Tibial artery (tissue), 4 donors: Measurements from ENCODE around the gene NEAT1.

Experiments used
- DNase-seq, 2 donors: peaks; one replicate each; pipeline ENCODE4 v3.0.0-alpha.2; 2019
- H3K27ac ChIP-seq, 2 donors: fragments of 200-600 bp; sonication (generic) in 1 of 2; 1 replicate in 1 of 2; 2 replicates in 1 of 2; pipeline ENCODE4 v1.5.1; 2018 to 2019; ENCODE audit warnings: mild to moderate bottlenecking in 1 of 2
- H3K27me3 ChIP-seq, 2 donors: fragments of 200-600 bp; sonication (generic) in 1 of 2; one replicate each; pipeline versions ENCODE4 v1.5.1 to v1.6.0; 2016 to 2019
- H3K36me3 ChIP-seq, 3 donors: fragments of 200-600 bp; sonication (generic) in 2 of 3; one replicate each; pipeline ENCODE4 v1.5.1; 2016 to 2019; ENCODE audit warnings: mild to moderate bottlenecking in 2 of 3
- H3K4me1 ChIP-seq, 4 donors: fragments of 200-600 bp; sonication (generic) in 2 of 4; 1 replicate in 3 of 4; 2 replicates in 1 of 4; pipeline ENCODE4 v1.5.1; 2016 to 2019
- H3K4me3 ChIP-seq, 2 donors: fragments of 200-600 bp; sonication (generic) in 1 of 2; 1 replicate in 1 of 2; 2 replicates in 1 of 2; pipeline ENCODE4 v1.5.1; 2018 to 2019; ENCODE audit warnings: mild to moderate bottlenecking in 2 of 2
- H3K9me3 ChIP-seq, 3 donors: fragments of 200-600 bp; sonication (generic) in 1 of 3; one replicate each; pipeline ENCODE4 v1.5.1; 2016 to 2019
- intact Hi-C: fragments of 100-400 bp; cut with DNase I; formaldehyde crosslinking; loops from one replicate; pipeline ENCODE4 v1.15.0; 2023; ENCODE audit warnings: low total_unique reads
- TF ChIP-seq, protein P1 (sequence below), 2 experiments: fragments of 200-600 bp in 1 of 2; fragments of 450-650 bp in 1 of 2; IDR thresholded peaks; one replicate each; pipeline ENCODE4 v1.5.1; 2017 to 2019; ENCODE audit warnings: antibody characterized with exemption in 2 of 2, mild to moderate bottlenecking in 1 of 2, moderate library complexity in 1 of 2

Gene NEAT1

DNA sequence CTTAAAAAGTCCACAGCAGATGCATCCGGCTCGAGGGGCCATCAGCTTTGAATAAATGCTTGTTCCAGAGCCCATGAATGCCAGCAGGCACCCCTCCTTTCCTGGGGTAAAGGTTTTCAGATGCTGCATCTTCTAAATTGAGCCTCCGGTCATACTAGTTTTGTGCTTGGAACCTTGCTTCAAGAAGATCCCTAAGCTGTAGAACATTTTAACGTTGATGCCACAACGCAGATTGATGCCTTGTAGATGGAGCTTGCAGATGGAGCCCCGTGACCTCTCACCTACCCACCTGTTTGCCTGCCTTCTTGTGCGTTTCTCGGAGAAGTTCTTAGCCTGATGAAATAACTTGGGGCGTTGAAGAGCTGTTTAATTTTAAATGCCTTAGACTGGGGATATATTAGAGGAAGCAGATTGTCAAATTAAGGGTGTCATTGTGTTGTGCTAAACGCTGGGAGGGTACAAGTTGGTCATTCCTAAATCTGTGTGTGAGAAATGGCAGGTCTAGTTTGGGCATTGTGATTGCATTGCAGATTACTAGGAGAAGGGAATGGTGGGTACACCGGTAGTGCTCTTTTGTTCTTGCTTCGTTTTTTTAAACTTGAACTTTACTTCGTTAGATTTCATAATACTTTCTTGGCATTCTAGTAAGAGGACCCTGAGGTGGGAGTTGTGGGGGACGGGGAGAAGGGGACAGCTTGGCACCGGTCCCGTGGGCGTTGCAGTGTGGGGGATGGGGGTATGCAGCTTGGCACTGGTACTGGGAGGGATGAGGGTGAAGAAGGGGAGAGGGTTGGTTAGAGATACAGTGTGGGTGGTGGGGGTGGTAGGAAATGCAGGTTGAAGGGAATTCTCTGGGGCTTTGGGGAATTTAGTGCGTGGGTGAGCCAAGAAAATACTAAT is 1.9 kb downstream of the NEAT1 start:
- Histone ChIP-seq H3K27ac (peak overlapping the region; percentile 94 to 99), H3K36me3 (peaks cover 48 to 55% (median 53%) of the 10 kb centered on the region in 3 donors), H3K27me3 (no peaks in the 10 kb centered on the region), H3K4me1 (peaks cover 0 to 49% (median 26%) of the 10 kb centered on the region in 4 donors), H3K9me3 (no peaks in the 10 kb centered on the region), H3K4me3 (peak overlapping the region; percentile 67 to 97)
- peak; percentile 29 to 75 for DNase-seq
- intact Hi-C loops: loop anchor here (5.0 kb wide), 1 partner anchor 48 kb away; no protein-coding TSS in a partner anchor
- TF ChIP-seq, protein P1, sequence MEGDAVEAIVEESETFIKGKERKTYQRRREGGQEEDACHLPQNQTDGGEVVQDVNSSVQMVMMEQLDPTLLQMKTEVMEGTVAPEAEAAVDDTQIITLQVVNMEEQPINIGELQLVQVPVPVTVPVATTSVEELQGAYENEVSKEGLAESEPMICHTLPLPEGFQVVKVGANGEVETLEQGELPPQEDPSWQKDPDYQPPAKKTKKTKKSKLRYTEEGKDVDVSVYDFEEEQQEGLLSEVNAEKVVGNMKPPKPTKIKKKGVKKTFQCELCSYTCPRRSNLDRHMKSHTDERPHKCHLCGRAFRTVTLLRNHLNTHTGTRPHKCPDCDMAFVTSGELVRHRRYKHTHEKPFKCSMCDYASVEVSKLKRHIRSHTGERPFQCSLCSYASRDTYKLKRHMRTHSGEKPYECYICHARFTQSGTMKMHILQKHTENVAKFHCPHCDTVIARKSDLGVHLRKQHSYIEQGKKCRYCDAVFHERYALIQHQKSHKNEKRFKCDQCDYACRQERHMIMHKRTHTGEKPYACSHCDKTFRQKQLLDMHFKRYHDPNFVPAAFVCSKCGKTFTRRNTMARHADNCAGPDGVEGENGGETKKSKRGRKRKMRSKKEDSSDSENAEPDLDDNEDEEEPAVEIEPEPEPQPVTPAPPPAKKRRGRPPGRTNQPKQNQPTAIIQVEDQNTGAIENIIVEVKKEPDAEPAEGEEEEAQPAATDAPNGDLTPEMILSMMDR (IDR thresholded peaks at IDR 0.05): no peak

DNA sequence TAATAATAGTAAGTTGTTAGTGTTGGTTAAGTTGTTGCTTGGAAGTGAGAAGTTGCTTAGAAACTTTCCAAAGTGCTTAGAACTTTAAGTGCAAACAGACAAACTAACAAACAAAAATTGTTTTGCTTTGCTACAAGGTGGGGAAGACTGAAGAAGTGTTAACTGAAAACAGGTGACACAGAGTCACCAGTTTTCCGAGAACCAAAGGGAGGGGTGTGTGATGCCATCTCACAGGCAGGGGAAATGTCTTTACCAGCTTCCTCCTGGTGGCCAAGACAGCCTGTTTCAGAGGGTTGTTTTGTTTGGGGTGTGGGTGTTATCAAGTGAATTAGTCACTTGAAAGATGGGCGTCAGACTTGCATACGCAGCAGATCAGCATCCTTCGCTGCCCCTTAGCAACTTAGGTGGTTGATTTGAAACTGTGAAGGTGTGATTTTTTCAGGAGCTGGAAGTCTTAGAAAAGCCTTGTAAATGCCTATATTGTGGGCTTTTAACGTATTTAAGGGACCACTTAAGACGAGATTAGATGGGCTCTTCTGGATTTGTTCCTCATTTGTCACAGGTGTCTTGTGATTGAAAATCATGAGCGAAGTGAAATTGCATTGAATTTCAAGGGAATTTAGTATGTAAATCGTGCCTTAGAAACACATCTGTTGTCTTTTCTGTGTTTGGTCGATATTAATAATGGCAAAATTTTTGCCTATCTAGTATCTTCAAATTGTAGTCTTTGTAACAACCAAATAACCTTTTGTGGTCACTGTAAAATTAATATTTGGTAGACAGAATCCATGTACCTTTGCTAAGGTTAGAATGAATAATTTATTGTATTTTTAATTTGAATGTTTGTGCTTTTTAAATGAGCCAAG is 2.7 kb downstream of the NEAT1 start:
- no peaks in the 10 kb centered on the region for H3K27me3 ChIP-seq
- H3K4me1 ChIP-seq: peaks cover 0 to 50% (median 21%) of the 10 kb centered on the region in 4 donors
- H3K9me3 ChIP-seq: no peaks in the 10 kb centered on the region
- H3K4me3 ChIP-seq: peak overlapping the region; percentile 67 to 97
- intact Hi-C loops: no loop called here
- peak overlapping the region; percentile 94 to 99 for H3K27ac ChIP-seq
- H3K36me3 ChIP-seq: peaks cover 48 to 55% (median 53%) of the 10 kb centered on the region in 3 donors
- TF ChIP-seq, protein P1 (IDR thresholded peaks at IDR 0.05): peak in 1 of 2 experiments; percentile 31
- peak; percentile 34 to 64 for DNase-seq

DNA sequence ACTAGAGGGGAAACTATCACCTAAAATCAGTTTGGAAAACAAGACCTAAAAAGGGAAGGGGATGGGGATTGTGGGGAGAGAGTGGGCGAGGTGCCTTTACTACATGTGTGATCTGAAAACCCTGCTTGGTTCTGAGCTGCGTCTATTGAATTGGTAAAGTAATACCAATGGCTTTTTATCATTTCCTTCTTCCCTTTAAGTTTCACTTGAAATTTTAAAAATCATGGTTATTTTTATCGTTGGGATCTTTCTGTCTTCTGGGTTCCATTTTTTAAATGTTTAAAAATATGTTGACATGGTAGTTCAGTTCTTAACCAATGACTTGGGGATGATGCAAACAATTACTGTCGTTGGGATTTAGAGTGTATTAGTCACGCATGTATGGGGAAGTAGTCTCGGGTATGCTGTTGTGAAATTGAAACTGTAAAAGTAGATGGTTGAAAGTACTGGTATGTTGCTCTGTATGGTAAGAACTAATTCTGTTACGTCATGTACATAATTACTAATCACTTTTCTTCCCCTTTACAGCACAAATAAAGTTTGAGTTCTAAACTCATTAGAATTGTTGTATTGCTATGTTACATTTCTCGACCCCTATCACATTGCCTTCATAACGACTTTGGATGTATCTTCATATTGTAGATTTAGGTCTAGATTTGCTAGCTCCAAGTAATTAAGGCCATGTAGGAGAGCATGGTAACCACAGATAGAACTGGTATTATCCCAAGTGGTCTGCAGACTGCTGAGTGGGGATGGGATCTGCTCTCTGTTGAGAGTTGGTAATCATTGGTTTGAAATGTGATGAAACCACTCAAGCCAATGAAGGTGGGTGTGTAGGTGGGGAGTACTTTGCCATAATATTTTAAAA is 3.6 kb downstream of the NEAT1 start:
- TF ChIP-seq, protein P1 (IDR thresholded peaks at IDR 0.05): no peak
- H3K4me3 ChIP-seq: peak overlapping the region; percentile 67 to 97
- H3K9me3 ChIP-seq: no peaks in the 10 kb centered on the region
- H3K4me1 ChIP-seq: peaks cover 0 to 51% (median 21%) of the 10 kb centered on the region in 4 donors
- H3K27ac ChIP-seq: peak overlapping the region; percentile 94 to 99
- intact Hi-C loops: no loop called here
- no peaks in the 10 kb centered on the region for H3K27me3 ChIP-seq
- H3K36me3 ChIP-seq: peaks cover 53 to 57% (median 55%) of the 10 kb centered on the region in 3 donors
- peak in 1 of 2 donors; percentile 16 for DNase-seq

DNA sequence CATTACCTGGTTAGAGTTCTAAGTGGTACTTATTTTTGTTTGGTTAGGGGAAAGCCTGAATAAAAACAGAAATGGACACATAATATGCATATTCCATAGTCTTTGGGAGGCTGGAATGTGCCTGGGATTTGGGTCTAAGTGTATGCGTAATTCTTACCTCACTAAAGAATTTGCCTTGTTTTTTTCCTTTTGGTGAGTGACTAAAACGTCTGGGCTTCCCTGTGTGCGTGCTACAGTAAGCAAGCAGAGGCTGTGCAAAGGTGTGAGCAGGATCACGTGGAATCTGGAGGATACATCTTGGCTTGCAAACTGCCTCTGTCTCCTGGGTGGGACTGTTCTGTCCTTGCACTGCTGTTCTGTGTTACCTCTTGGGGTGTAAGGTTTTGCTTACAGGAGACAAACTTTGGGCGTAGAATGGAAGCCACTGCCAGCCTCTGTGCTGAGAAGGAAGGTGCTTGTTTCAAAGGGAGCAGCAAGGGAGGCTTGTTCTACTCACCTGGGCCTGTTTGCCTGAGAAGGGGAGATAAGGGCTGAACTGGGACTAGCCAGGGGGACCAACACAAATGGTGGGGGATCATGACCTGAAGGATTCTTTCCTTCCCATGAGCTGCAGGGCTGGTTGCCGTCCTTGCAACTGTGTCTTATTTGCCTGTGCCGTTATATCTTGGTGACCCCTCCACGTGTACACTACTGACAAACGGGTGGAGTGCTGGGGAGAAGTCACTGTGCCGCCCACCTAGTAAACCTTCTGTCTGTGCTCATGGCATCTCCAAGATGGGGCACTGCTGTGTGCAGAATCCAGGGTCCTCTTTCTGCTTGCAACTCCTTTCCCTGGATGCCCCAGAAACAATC is 4.5 kb downstream of the NEAT1 start:
- peaks cover 0 to 56% (median 26%) of the 10 kb centered on the region in 4 donors for H3K4me1 ChIP-seq
- peak; percentile 43 to 75 for DNase-seq
- intact Hi-C loops: no loop called here
- no peaks in the 10 kb centered on the region for H3K27me3 ChIP-seq
- peaks cover 53 to 61% (median 55%) of the 10 kb centered on the region in 3 donors for H3K36me3 ChIP-seq
- H3K4me3 ChIP-seq: peak overlapping the region; percentile 67 to 97
- TF ChIP-seq, protein P1 (IDR thresholded peaks at IDR 0.05): no peak
- H3K27ac ChIP-seq: peak overlapping the region; percentile 94 to 99
- no peaks in the 10 kb centered on the region for H3K9me3 ChIP-seq
